GM12878 (cell line): ENCODE measurements around the gene ZNF892. TPM values are rescaled to one million over a fixed set of nuclear protein-coding genes. Genes with fewer than 3 reads are reported as not detected.
"Not testable (repeated sequence)": the region's sequence is repeated elsewhere in the genome, so short reads cannot be mapped to it uniquely, and the experiment has no call there.

Source experiments
- ATAC-seq: fragments of 200-7000 bp; cut with Tn5 transposase; 3 replicates; pipeline ENCODE4 v1.9.1; 2020; ENCODE audit warnings: mild to moderate bottlenecking, moderate library complexity
- BruUV-seq: library from RNA; stranded (reverse); fragments of 400-500 nt; replicated peaks from 2 replicates; lab custom pipeline; 2021; lab: Mats Ljungman, UMichigan
- CTCF ChIA-PET: fragments of 300-600 bp; sonication (Branson Sonifier 250); formaldehyde crosslinking; extraction: SDS; loops from one replicate; lab custom pipeline; 2021; ENCODE audit warnings: inconsistent platforms; lab: Yijun Ruan, JAX
- POLR2A ChIA-PET: fragments of 350-600 bp; formaldehyde crosslinking; extraction: SDS; loops from one replicate; lab custom pipeline; 2021; ENCODE audit warnings: inconsistent platforms; lab: Charles Lee
- RAD21 ChIA-PET: fragments of 300-600 bp; sonication (Branson Sonifier 250); formaldehyde crosslinking; loops from one replicate; lab custom pipeline; 2023; ENCODE audit warnings: antibody characterized with exemption; ENCODE audit not compliant: unreplicated experiment; lab: Charles Lee
- SMC1A ChIA-PET: fragments of 300-600 bp; sonication (Branson Sonifier 250); formaldehyde crosslinking; loops from one replicate; lab custom pipeline; 2023; ENCODE audit not compliant: unreplicated experiment, uncharacterized antibody; lab: Charles Lee
- DNase-seq: peaks from one replicate; pipeline ENCODE4 v3.0.0-alpha.2; 2011; ENCODE audit warnings: low read depth, low spot score
- FAIRE-seq: peaks from 3 replicates; lab custom pipeline; 2011; peaks lifted over from hg19 to GRCh38; lab: Jason Lieb, UNC
- H2AFZ ChIP-seq: 2 replicates; pipeline ENCODE4 v1.6.0; 2011; ENCODE audit warnings: low read depth, low read length, control low read depth; ENCODE audit not compliant: control insufficient read depth
- H3K27ac ChIP-seq: 2 replicates; pipeline ENCODE4 v1.5.1; 2011; ENCODE audit warnings: control low read depth; ENCODE audit not compliant: control insufficient read depth, insufficient read depth
- H3K27me3 ChIP-seq, 2 experiments: replicated peaks in 1 of 2; 2 replicates each; pipeline versions ENCODE4 v1.6.0 to v1.6.1; 2011; ENCODE audit warnings: low read length in 1 of 2; ENCODE audit not compliant: control insufficient read depth in 2 of 2, insufficient read depth in 2 of 2
- H3K36me3 ChIP-seq, 2 experiments: 2 replicates each; pipeline ENCODE4 v1.5.1; 2011; ENCODE audit warnings: low read length in 1 of 2; ENCODE audit not compliant: control insufficient read depth in 2 of 2, insufficient read depth in 2 of 2
- H3K4me1 ChIP-seq: 2 replicates; pipeline ENCODE4 v1.6.1; 2011; ENCODE audit warnings: mild to moderate bottlenecking, low read length, moderate library complexity, mixed read lengths; ENCODE audit not compliant: control insufficient read depth, insufficient read depth
- H3K4me2 ChIP-seq: 2 replicates; pipeline ENCODE4 v1.6.0; 2011; ENCODE audit warnings: control low read depth; ENCODE audit not compliant: control insufficient read depth, insufficient read depth
- H3K4me3 ChIP-seq: fragments of 200-600 bp; sonication (generic); 2 replicates; pipeline ENCODE4 v1.5.1; 2016
- H3K79me2 ChIP-seq: 2 replicates; pipeline ENCODE4 v1.6.0; 2011; ENCODE audit warnings: low read length; ENCODE audit not compliant: control insufficient read depth, insufficient read depth
- H3K9ac ChIP-seq: 2 replicates; pipeline ENCODE4 v1.8.0; 2011; ENCODE audit warnings: low read length, control low read depth, mixed read lengths; ENCODE audit not compliant: control insufficient read depth, insufficient read depth
- H3K9me3 ChIP-seq: replicated peaks from 3 replicates; pipeline ENCODE4 v1.5.1; 2011; ENCODE audit warnings: mild to moderate bottlenecking, low read length; ENCODE audit not compliant: control insufficient read depth, insufficient read depth
- H4K20me1 ChIP-seq: 2 replicates; pipeline ENCODE4 v1.6.0; 2011; ENCODE audit not compliant: control insufficient read depth, insufficient read depth
- CREB1 ChIP-seq: IDR thresholded peaks from 2 replicates; pipeline ENCODE4 v1.6.1; 2012; ENCODE audit warnings: low read depth, mild to moderate bottlenecking, inconsistent platforms
- CREM ChIP-seq: IDR thresholded peaks from 2 replicates; pipeline ENCODE4 v1.6.1; 2014; ENCODE audit warnings: antibody characterized with exemption, low read depth
- RAD21 ChIP-seq: IDR thresholded peaks from 2 replicates; pipeline ENCODE4 v1.6.1; 2011; ENCODE audit warnings: mild to moderate bottlenecking, low read depth, low read length, moderate library complexity; ENCODE audit not compliant: insufficient read depth
- WGBS: methylation state at CpG from one replicate; pipeline ENCODE4 v1.1.6; 2016; ENCODE audit warnings: low lambda C conversion rate; ENCODE audit not compliant: insufficient replicate concordance, insufficient coverage; ENCODE audit errors: missing lambda C conversion rate; 5-methylcytosine and 5-hydroxymethylcytosine counted together
- in situ Hi-C: fragments of 300-500 bp; cut with MboI; formaldehyde crosslinking; loops from 9 replicates; pipeline ENCODE4 v1.14.3; 2018; ENCODE audit warnings: mixed read lengths
- intact Hi-C: fragments of 100-400 bp; cut with micrococcal nuclease; formaldehyde crosslinking; loops from one replicate; pipeline ENCODE4 v1.14.2; 2022; ENCODE audit not compliant: unreplicated experiment
- polyA plus RNA-seq, 11 experiments: library from polyadenylated mRNA; depleted of rRNA in 4 of 11; unstranded in 6 of 11; stranded (reverse) in 5 of 11; fragments of >200 nt; fragmentation: Nextera tagmentation in 4 of 11; fragmentation: Illumina TruSeq in 1 of 11; extraction: Ambion mirVana in 4 of 11; extraction: Trizol in 1 of 11; gene quantifications; 1 replicate in 1 of 11; 2 replicates in 10 of 11; pipeline versions ENCODE4 v1.2.1 to v1.2.3, GENCODE V29; 2011 to 2016; ENCODE audit warnings: inconsistent platforms in 2 of 11, missing spikeins in 2 of 11, low read depth in 1 of 11
- total RNA-seq, 4 experiments: library from RNA; depleted of rRNA in 3 of 4; stranded (reverse); fragments of >200 nt in 3 of 4; fragmentation: Illumina TruSeq in 1 of 4; extraction: Trizol in 1 of 4; gene quantifications; 2 replicates each; pipeline versions ENCODE4 v1.2.1 to v1.2.3, GENCODE V29; 2013 to 2021
- TF ChIP-seq, protein P1 (sequence below), 3 experiments: IDR thresholded peaks in 2 of 3; conservative IDR thresholded peaks in 1 of 3; 2 replicates each; pipeline ENCODE4 v1.5.1; 2011; ENCODE audit warnings: low read depth in 3 of 3, low read length in 3 of 3, mild to moderate bottlenecking in 3 of 3, control low read depth in 2 of 3, moderate library complexity in 2 of 3, inconsistent platforms in 1 of 3, mixed read lengths in 1 of 3; ENCODE audit not compliant: control insufficient read depth in 2 of 3, insufficient read depth in 1 of 3; ENCODE audit errors: extremely low read depth in 1 of 3

ZNF892 gene
- total and polyA plus RNA-seq, 10 of the 15 experiments (the other 5 are each of a cell fraction or from before 2014, with no cell fraction given) = 0.11 to 1.3 (median 0.29) TPM; not detected in 3

DNA sequence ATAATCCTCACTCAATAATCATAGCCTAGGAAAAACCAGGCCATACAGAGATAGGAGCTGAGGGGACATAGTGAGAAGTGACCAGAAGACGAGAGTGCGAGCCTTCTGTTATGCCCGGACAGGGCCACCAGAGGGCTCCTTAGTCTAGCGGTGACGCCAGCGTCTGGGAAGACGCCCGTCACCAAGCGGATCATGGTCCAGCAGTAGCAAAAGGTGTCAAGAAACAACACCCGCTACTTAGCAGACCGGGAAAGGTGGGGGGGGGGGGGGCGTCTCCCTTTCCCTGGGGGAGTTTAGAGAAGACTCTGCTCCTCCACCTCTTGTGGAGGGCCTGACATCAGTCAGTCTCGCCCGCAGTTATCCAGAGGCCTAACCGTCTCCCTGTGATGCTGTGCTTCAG, 14.4 kb upstream of the ZNF892 start:
- H3K9ac ChIP-seq, SMC1A ChIA-PET, H3K36me3 ChIP-seq, DNase-seq, H2AFZ ChIP-seq, H3K4me2 ChIP-seq, CTCF ChIA-PET, RAD21 ChIA-PET, POLR2A ChIA-PET, BruUV-seq, H3K79me2 ChIP-seq, H3K4me3 ChIP-seq, intact Hi-C loops: not testable (repeated sequence)
- WGBS = 23% methylated on average over 11 of the region's 15 CpGs
- 0 out of 2 replicates have a peak, but pooled peaks have one; percentile 16 for TF ChIP-seq CREB1
- TF ChIP-seq, protein P1, sequence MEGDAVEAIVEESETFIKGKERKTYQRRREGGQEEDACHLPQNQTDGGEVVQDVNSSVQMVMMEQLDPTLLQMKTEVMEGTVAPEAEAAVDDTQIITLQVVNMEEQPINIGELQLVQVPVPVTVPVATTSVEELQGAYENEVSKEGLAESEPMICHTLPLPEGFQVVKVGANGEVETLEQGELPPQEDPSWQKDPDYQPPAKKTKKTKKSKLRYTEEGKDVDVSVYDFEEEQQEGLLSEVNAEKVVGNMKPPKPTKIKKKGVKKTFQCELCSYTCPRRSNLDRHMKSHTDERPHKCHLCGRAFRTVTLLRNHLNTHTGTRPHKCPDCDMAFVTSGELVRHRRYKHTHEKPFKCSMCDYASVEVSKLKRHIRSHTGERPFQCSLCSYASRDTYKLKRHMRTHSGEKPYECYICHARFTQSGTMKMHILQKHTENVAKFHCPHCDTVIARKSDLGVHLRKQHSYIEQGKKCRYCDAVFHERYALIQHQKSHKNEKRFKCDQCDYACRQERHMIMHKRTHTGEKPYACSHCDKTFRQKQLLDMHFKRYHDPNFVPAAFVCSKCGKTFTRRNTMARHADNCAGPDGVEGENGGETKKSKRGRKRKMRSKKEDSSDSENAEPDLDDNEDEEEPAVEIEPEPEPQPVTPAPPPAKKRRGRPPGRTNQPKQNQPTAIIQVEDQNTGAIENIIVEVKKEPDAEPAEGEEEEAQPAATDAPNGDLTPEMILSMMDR (IDR thresholded peaks at IDR 0.05 in 2 of 3, conservative IDR thresholded peaks at IDR 0.05 in 1 of 3; ENCODE audit: control insufficient read depth in 2 of 3, extremely low read depth in 1 of 3, insufficient read depth in 1 of 3, low read depth in 3 of 3, low read length in 3 of 3) = peak in 2 of 3 experiments; percentile 18 to 61; a peak in 4 of 6 replicates
- TF ChIP-seq CREM = peak; percentile 35; the same call in 1 of the 2 replicates
- TF ChIP-seq RAD21 = peak; percentile 26
- TF ChIP-seq, all 136 proteins: peak for 4; not testable (repeated sequence) for 132
- FAIRE-seq = peak; percentile 70
- H3K4me1 ChIP-seq, H3K27me3 ChIP-seq, ATAC-seq, H3K27ac ChIP-seq, in situ Hi-C loops, H3K9me3 ChIP-seq, H4K20me1 ChIP-seq: not testable (repeated sequence)
